Regular cardiac myocyte (primary cell): ENCODE results near the gene RMND5B. TPM values are rescaled to one million over a fixed set of nuclear protein-coding genes. Genes with fewer than 3 reads are reported as not detected.

ENCODE experiments used
- total RNA-seq: library from RNA; depleted of rRNA; stranded (reverse); fragments of >200 nt; gene quantifications from 2 replicates; pipeline ENCODE4 v1.2.3, GENCODE V29; 2014

Gene RMND5B, protein sequence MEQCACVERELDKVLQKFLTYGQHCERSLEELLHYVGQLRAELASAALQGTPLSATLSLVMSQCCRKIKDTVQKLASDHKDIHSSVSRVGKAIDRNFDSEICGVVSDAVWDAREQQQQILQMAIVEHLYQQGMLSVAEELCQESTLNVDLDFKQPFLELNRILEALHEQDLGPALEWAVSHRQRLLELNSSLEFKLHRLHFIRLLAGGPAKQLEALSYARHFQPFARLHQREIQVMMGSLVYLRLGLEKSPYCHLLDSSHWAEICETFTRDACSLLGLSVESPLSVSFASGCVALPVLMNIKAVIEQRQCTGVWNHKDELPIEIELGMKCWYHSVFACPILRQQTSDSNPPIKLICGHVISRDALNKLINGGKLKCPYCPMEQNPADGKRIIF
- total RNA-seq: 22.0 and 22.8 TPM in 2 replicates

DNA sequence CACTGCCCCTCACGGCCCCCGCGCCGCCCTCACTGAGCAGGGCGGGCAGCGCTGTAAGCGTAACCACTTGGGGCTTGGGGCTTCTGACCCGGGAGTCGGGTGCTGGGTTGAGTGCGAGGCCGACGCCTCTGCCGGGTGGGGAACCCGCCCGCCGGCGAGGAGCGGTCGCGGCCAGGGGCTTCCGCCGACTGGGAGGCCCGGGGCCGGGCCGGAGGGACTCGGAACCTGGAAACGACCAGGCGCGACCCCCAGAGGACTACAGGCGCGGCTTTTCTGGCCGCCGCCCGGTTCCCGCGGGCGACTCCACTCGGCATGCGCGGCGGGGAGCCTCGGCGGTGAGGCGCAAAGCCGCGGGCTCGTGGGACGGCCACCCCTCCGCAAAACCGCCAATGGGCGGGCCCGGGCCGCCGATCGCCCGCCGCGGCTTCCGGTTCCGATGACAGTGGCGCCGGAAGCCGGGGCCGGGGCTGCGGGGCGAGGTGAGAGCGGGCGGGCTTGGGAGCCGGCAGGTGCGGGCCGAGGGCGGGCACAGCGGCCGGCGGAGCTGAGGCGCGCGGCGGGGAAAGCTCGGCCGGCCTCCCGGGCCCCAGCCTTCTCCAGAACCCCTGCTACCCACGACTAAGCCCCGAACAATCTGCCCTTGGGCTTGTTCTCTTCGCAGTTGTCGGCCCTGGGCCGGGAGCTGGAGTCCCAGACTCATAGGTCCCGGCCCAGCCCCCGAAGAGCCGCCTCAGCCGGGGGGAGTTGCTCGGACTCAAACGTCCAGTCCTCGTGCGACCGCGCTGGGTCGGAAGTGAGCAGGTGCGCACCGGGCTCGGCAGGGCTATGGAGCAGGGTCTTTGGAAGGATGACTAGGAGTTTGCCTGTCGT, at the start of gene RMND5B:
Gene RMND5B (plus strand): TSS at position 439 of the 870 bp plus-strand sequence. CDS start 7,106 bp downstream, outside the sequence.

GRCh38 chr5:178113141-178113787, 17.6 kb upstream of the RMND5B start, which contains the start of gene N4BP3:
Gene N4BP3 (plus strand): TSS chr5:178113532. CDS start chr5:178119584, 6,052 bp downstream.

GRCh38 chr5:178153530-178154340, 22.9 kb downstream of the RMND5B start, which contains the start of gene NHP2:
Gene NHP2 (minus strand): TSS chr5:178153885. CDS start chr5:178153817, 68 bp downstream.

DNA sequence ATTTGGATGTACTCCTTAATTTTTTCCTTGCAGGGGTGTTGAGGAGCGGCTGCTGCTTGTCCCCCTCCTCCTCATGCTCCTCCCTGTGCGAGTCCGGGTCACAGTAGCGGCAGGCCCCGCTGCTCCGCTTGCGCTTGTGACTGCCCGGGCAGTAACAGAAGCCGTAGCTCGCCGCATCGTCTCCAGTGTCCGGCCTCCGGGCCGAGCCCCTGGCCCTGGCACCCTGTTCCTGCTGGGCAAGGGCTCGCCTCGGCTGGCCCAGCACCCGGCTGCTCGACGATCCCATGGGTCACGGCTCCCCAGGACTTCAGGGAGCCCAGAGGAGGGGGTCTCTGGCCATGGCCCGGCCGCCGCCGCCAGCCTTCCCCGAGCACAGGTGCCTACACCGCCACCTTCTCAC, 56.2 kb downstream of the RMND5B start, which contains the start of gene GMCL2:
Gene GMCL2 (minus strand): TSS at position 358 of the 400 bp plus-strand sequence. CDS start 72 bp downstream, at position 286.

Other genes starting within 250 kb of the RMND5B start
- gene PROP1, start 134.8 kb upstream of the RMND5B start, total RNA-seq: not detected in 2 replicates
- 0.19 and 0.85 TPM in 2 replicates for gene N4BP3, start 17.5 kb upstream of the RMND5B start, total RNA-seq
- 101 and 223 TPM in 2 replicates for gene NHP2, start 22.9 kb downstream of the RMND5B start, total RNA-seq
- gene GMCL2, start 56.4 kb downstream of the RMND5B start, total RNA-seq: not detected in 2 replicates
- 29.3 and 145 TPM in 2 replicates for gene HNRNPAB, start 73.5 kb downstream of the RMND5B start, total RNA-seq
- 24.0 and 47.9 TPM in 2 replicates for gene PHYKPL, start 101.8 kb downstream of the RMND5B start, total RNA-seq